H1 (cell line): Measurements from ENCODE around the gene EIF4E3. TPM values are rescaled to one million over a fixed set of nuclear protein-coding genes. Genes with fewer than 3 reads are reported as not detected.

ENCODE experiments used
- CTCF ChIA-PET: fragments of 300-600 bp; sonication (Branson Sonifier 250); formaldehyde crosslinking; loops from one replicate; lab custom pipeline; 2021; ENCODE audit not compliant: partially characterized antibody; lab: Charles Lee
- POLR2A ChIA-PET: fragments of 300-600 bp; sonication (Branson Sonifier 250); formaldehyde crosslinking; loops from one replicate; lab custom pipeline; 2021; ENCODE audit warnings: inconsistent platforms; ENCODE audit not compliant: partially characterized antibody; lab: Charles Lee
- DNase-seq, 2 experiments: peaks; one replicate each; pipeline versions ENCODE4 v3.0.0 to v3.0.0-alpha.2; 2010 to 2022; ENCODE audit warnings: low spot score in 2 of 2, low read depth in 1 of 2, mixed read lengths in 1 of 2
- FAIRE-seq: peaks from 2 replicates; lab custom pipeline; 2011; peaks lifted over from hg19 to GRCh38; lab: Jason Lieb, UNC
- H2AFZ ChIP-seq: 2 replicates; pipeline ENCODE4 v1.8.1; 2012; ENCODE audit warnings: low read length, inconsistent platforms
- H2AK5ac ChIP-seq: 2 replicates; pipeline ENCODE4 v1.6.1; 2013; ENCODE audit warnings: low read depth, low read length
- H2BK120ac ChIP-seq: replicated peaks from 2 replicates; pipeline ENCODE3; 2013; ENCODE audit warnings: low read depth, low read length, inconsistent platforms
- H2BK12ac ChIP-seq: 2 replicates; pipeline ENCODE4 v1.6.1; 2013; ENCODE audit warnings: low read depth, low read length
- H2BK15ac ChIP-seq: 2 replicates; pipeline ENCODE4 v1.6.1; 2013; ENCODE audit warnings: low read length
- H2BK20ac ChIP-seq: 2 replicates; pipeline ENCODE4 v1.6.1; 2013; ENCODE audit warnings: low read length
- H2BK5ac ChIP-seq: 2 replicates; pipeline ENCODE4 v1.6.1; 2013; ENCODE audit warnings: low read depth, low read length
- H3K14ac ChIP-seq: 2 replicates; pipeline ENCODE4 v1.6.1; 2013; ENCODE audit warnings: inconsistent platforms; ENCODE audit not compliant: insufficient read length
- H3K18ac ChIP-seq: 2 replicates; pipeline ENCODE4 v1.6.1; 2013; ENCODE audit warnings: low read length; ENCODE audit errors: extremely low read depth
- H3K23ac ChIP-seq: 2 replicates; pipeline ENCODE4 v1.6.1; 2013; ENCODE audit warnings: inconsistent platforms; ENCODE audit not compliant: insufficient read length
- H3K23me2 ChIP-seq: 2 replicates; pipeline ENCODE4 v1.6.1; 2013; ENCODE audit warnings: low read depth, low read length
- H3K27ac ChIP-seq: 2 replicates; pipeline ENCODE4 v1.6.1; 2011; ENCODE audit warnings: low read depth, low read length, inconsistent platforms
- H3K27me3 ChIP-seq, 4 experiments: replicated peaks in 1 of 4; 1 replicate in 1 of 4; 2 replicates in 3 of 4; pipeline versions ENCODE4 v1.6.1 to v1.8.1; 2011 to 2013; ENCODE audit warnings: low read length in 3 of 4, mild to moderate bottlenecking in 3 of 4, inconsistent platforms in 2 of 4, mixed read lengths in 2 of 4, moderate library complexity in 1 of 4; ENCODE audit not compliant: control insufficient read depth in 3 of 4, insufficient read depth in 3 of 4; ENCODE audit errors: extremely low read depth in 1 of 4
- H3K36me3 ChIP-seq, 4 experiments: 2 replicates each; pipeline versions ENCODE4 v1.6.1 to v1.8.1; 2011 to 2013; ENCODE audit warnings: mild to moderate bottlenecking in 4 of 4, low read length in 3 of 4, moderate library complexity in 2 of 4, control low read depth in 1 of 4, inconsistent platforms in 1 of 4; ENCODE audit not compliant: insufficient read depth in 4 of 4, control insufficient read depth in 2 of 4
- H3K4ac ChIP-seq: replicated peaks from 2 replicates; pipeline ENCODE3; 2013; ENCODE audit warnings: low read length, low read depth, mixed read lengths, inconsistent platforms; ENCODE audit not compliant: insufficient read length
- H3K4me1 ChIP-seq, 4 experiments: replicated peaks in 1 of 4; 1 replicate in 1 of 4; 2 replicates in 3 of 4; pipeline versions ENCODE4 v1.6.1 to v1.8.1; 2011 to 2013; ENCODE audit warnings: low read length in 3 of 4, inconsistent platforms in 2 of 4, mixed read lengths in 1 of 4; ENCODE audit not compliant: insufficient read depth in 4 of 4, control insufficient read depth in 3 of 4
- H3K4me2 ChIP-seq, 2 experiments: 2 replicates each; pipeline versions ENCODE4 v1.6.1 to v1.8.1; 2011 to 2013; ENCODE audit warnings: low read depth in 2 of 2, low read length in 2 of 2, control low read depth in 1 of 2, inconsistent platforms in 1 of 2, mild to moderate bottlenecking in 1 of 2; ENCODE audit not compliant: insufficient read depth in 1 of 2
- H3K4me3 ChIP-seq, 4 experiments: fragments of 200-600, 300-600 bp in 1 of 4; sonication (generic), shearing (Covaris generic), sonication (Bioruptor Twin) in 1 of 4; 2 replicates each; pipeline versions ENCODE4 v1.5.1 to v1.8.1; 2011 to 2016; ENCODE audit warnings: low read length in 4 of 4, low read depth in 3 of 4, control low read depth in 2 of 4, inconsistent platforms in 2 of 4, mild to moderate bottlenecking in 2 of 4, mixed read lengths in 1 of 4, moderate library complexity in 1 of 4; ENCODE audit not compliant: insufficient read depth in 2 of 4; ENCODE audit errors: extremely low read depth in 1 of 4
- H3K56ac ChIP-seq: replicated peaks from 2 replicates; pipeline ENCODE3; 2013; ENCODE audit warnings: low read depth, mild to moderate bottlenecking, mixed read lengths, low read length, inconsistent platforms; ENCODE audit not compliant: insufficient read length
- H3K79me1 ChIP-seq: 2 replicates; pipeline ENCODE4 v1.6.1; 2013; ENCODE audit warnings: low read depth, low read length, control low read depth
- H3K79me2 ChIP-seq, 2 experiments: 2 replicates each; pipeline versions ENCODE4 v1.6.1 to v1.8.1; 2012 to 2013; ENCODE audit warnings: low read length in 2 of 2, mild to moderate bottlenecking in 2 of 2, inconsistent platforms in 1 of 2; ENCODE audit not compliant: insufficient read depth in 2 of 2, control insufficient read depth in 1 of 2
- H3K9ac ChIP-seq, 4 experiments: replicated peaks in 1 of 4; 1 replicate in 1 of 4; 2 replicates in 3 of 4; pipeline versions ENCODE4 v1.6.1 to v1.8.1; 2011 to 2013; ENCODE audit warnings: low read depth in 3 of 4, low read length in 3 of 4, control low read depth in 2 of 4, mild to moderate bottlenecking in 2 of 4, moderate library complexity in 2 of 4, inconsistent platforms in 1 of 4; ENCODE audit errors: extremely low read depth in 1 of 4
- H3K9me3 ChIP-seq, 2 experiments: 2 replicates each; pipeline versions ENCODE4 v1.6.1 to v1.8.1; 2012 to 2013; ENCODE audit warnings: mild to moderate bottlenecking in 2 of 2, moderate library complexity in 2 of 2, control low read depth in 1 of 2, inconsistent platforms in 1 of 2, low read depth in 1 of 2, low read length in 1 of 2, mixed read lengths in 1 of 2; ENCODE audit not compliant: insufficient read depth in 2 of 2
- H4K20me1 ChIP-seq, 2 experiments: replicated peaks in 1 of 2; 2 replicates each; pipeline versions ENCODE3 to v1.8.1; 2011 to 2013; ENCODE audit warnings: inconsistent platforms in 2 of 2, low read length in 2 of 2, mild to moderate bottlenecking in 1 of 2; ENCODE audit not compliant: insufficient read depth in 2 of 2, control insufficient read depth in 1 of 2
- H4K5ac ChIP-seq: 2 replicates; pipeline ENCODE4 v1.6.1; 2013; ENCODE audit warnings: low read length, low read depth, mixed read lengths, inconsistent platforms; ENCODE audit not compliant: insufficient read length
- H4K8ac ChIP-seq: 2 replicates; pipeline ENCODE4 v1.8.0; 2013; ENCODE audit warnings: mild to moderate bottlenecking, moderate library complexity, low read length, inconsistent platforms; ENCODE audit not compliant: insufficient read depth; ENCODE audit errors: extremely low read depth
- H4K91ac ChIP-seq: replicated peaks from 2 replicates; pipeline ENCODE3; 2013; ENCODE audit warnings: low read length, mixed read lengths, inconsistent platforms; ENCODE audit not compliant: insufficient read length
- ASH2L ChIP-seq: fragments of 200-600, 300-600 bp; sonication (generic); IDR thresholded peaks from one replicate; pipeline ENCODE4 v1.7.1; 2017; ENCODE audit warnings: low read length
- BRCA1 ChIP-seq: IDR thresholded peaks from 2 replicates; pipeline ENCODE4 v1.6.1; 2012; ENCODE audit warnings: low read depth, low read length, improper control_type of control experiment
- CBX8 ChIP-seq: fragments of 300-800, 300-1000 bp; sonication (generic); IDR thresholded peaks from 2 replicates; pipeline ENCODE4 v1.7.1; 2016; ENCODE audit warnings: low read depth, low read length, borderline replicate concordance
- CTBP2 ChIP-seq: IDR thresholded peaks from 2 replicates; pipeline ENCODE4 v1.7.0; 2011; ENCODE audit warnings: borderline replicate concordance, mild to moderate bottlenecking, moderate library complexity, mixed read lengths, low read length; ENCODE audit not compliant: insufficient read depth, insufficient read length
- EP300 ChIP-seq, 2 experiments: IDR thresholded peaks; 1 replicate in 1 of 2; 2 replicates in 1 of 2; pipeline ENCODE4 v1.6.1; 2011 to 2012; ENCODE audit warnings: low read depth in 2 of 2, low read length in 2 of 2, mild to moderate bottlenecking in 2 of 2, borderline replicate concordance in 1 of 2, inconsistent platforms in 1 of 2, moderate library complexity in 1 of 2
- KDM1A ChIP-seq: fragments of 200-600, 300-600 bp; sonication (generic); IDR thresholded peaks from 2 replicates; pipeline ENCODE4 v1.7.1; 2016; ENCODE audit warnings: mild to moderate bottlenecking, low read length, borderline replicate concordance
- MAFK ChIP-seq: IDR thresholded peaks from 2 replicates; pipeline ENCODE4 v1.6.1; 2012; ENCODE audit warnings: low read depth, mild to moderate bottlenecking, improper control_type of control experiment, low read length
- SP4 ChIP-seq: IDR thresholded peaks from 2 replicates; pipeline ENCODE4 v1.6.1; 2012; ENCODE audit warnings: low read length, inconsistent platforms
- SRF ChIP-seq: IDR thresholded peaks from 2 replicates; pipeline ENCODE4 v1.6.1; 2011; ENCODE audit warnings: mild to moderate bottlenecking, low read depth, low read length, moderate library complexity
- TBP ChIP-seq: IDR thresholded peaks from 2 replicates; pipeline ENCODE4 v1.6.1; 2011; ENCODE audit warnings: low read depth, low read length, improper control_type of control experiment
- WGBS, 2 experiments: shearing (Covaris generic) in 1 of 2; methylation state at CpG; one replicate each; pipeline versions ENCODE4 v1.1.6 to v1.1.7; 2013 to 2015; ENCODE audit warnings: low lambda C conversion rate in 2 of 2, mixed read lengths in 2 of 2, inconsistent platforms in 1 of 2, low coverage in 1 of 2, missing lambda C conversion rate in 1 of 2; ENCODE audit not compliant: insufficient replicate concordance in 2 of 2, insufficient coverage in 1 of 2, insufficient read length in 1 of 2; ENCODE audit errors: extremely low coverage in 1 of 2, missing lambda C conversion rate in 1 of 2; 5-methylcytosine and 5-hydroxymethylcytosine counted together
- polyA plus RNA-seq, 7 experiments: library from polyadenylated mRNA; depleted of rRNA in 3 of 7; stranded (reverse) in 5 of 7; unstranded in 2 of 7; fragments of >200 nt in 5 of 7; fragments of 200-250 nt in 2 of 7; gene quantifications; 1 replicate in 5 of 7; 2 replicates in 1 of 7; 4 replicates in 1 of 7; pipeline versions ENCODE4 v1.2.1 to v1.2.3, GENCODE V29; 2011 to 2013; ENCODE audit warnings: missing spikeins in 2 of 7, mixed read lengths in 2 of 7
- total RNA-seq: library from RNA; stranded (reverse); fragmentation: NEBNext Ultra II Directional; extraction: Animal tissue kit (Norgen Biotek cat#: 25700); gene quantifications from 2 replicates; pipeline ENCODE4 v1.2.1, GENCODE V29; 2021

Gene EIF4E3
- total and polyA plus RNA-seq, 2 of the 8 experiments (the other 6 are each of a cell fraction or from before 2014, with no cell fraction given): 5.2 to 17.0 TPM

GRCh38 chr3:71726146-71726545, 944 bp upstream of the EIF4E3 start:
- Histone ChIP-seq H3K23me2 (peaks cover 9% of the 10 kb centered on the region), H3K27me3 (peaks cover 3 to 19% (median 16%) of the 10 kb centered on the region in 4 experiments), H2BK15ac (no peak overlapping the region), H3K9ac (no peak overlapping the region), H2AK5ac (no peak overlapping the region), H2BK120ac (no peak overlapping the region), H4K20me1 (peaks cover 0 to 7% of the 10 kb centered on the region in 2 experiments), H4K91ac (peak overlapping the region; percentile 23), H3K4ac (peak overlapping the region; percentile 28), H3K18ac (0 out of 2 replicates have a peak overlapping the region, but pooled peaks have one; percentile 26), H3K27ac (no peak overlapping the region), H3K36me3 (no peaks in the 10 kb centered on the region), H3K23ac (no peak overlapping the region), H3K4me2 (peak overlapping the region; percentile 75 to 87), H3K79me2 (no peaks in the 10 kb centered on the region), H3K14ac (no peak overlapping the region), H2BK20ac (no peak overlapping the region), H4K5ac (no peak overlapping the region), H3K9me3 (no peaks in the 10 kb centered on the region), H3K4me1 (peaks cover 8 to 24% (median 10%) of the 10 kb centered on the region in 4 experiments), H3K4me3 (peak overlapping the region; percentile 44 to 82 (median 62); a peak in 3 of 8 replicates), H4K8ac (no peak overlapping the region), H2BK12ac (0 out of 2 replicates have a peak overlapping the region, but pooled peaks have one; percentile 96), H2BK5ac (no peak overlapping the region), H3K56ac (no peak overlapping the region), H2AFZ (0 out of 2 replicates have a peak overlapping the region, but pooled peaks have one; percentile 8), H3K79me1 (no peaks in the 10 kb centered on the region; the same call in 1 of the 2 replicates)
- FAIRE-seq: no peak
- no peak for DNase-seq
- no peak for TF ChIP-seq BRCA1
- TF ChIP-seq TBP: no peak
- no peak for TF ChIP-seq CBX8
- TF ChIP-seq EP300 (IDR thresholded peaks at IDR 0.05; ENCODE audit: borderline replicate concordance in 1 of 2, low read depth in 2 of 2, low read length in 2 of 2): no peak
- no peak for TF ChIP-seq SRF
- no peak for TF ChIP-seq KDM1A
- TF ChIP-seq MAFK: no peak
- no peak for TF ChIP-seq ASH2L
- TF ChIP-seq CTBP2: no peak
- no peak for TF ChIP-seq SP4
- CTCF ChIA-PET: interaction anchor here (0.5 kb wide), 1 partner anchor 1286 kb away, joined by 3 read pairs; no protein-coding TSS in a partner anchor
- WGBS, 2 experiments: 80% methylated on average over 8 of the region's 8 CpGs; no CpG with 5 or more reads in 1 of the 2 experiments
- POLR2A ChIA-PET: no interaction called here
